Glomerular endothelial cell (primary cell): Measurements from ENCODE around the gene COMMD4. TPM values are rescaled to one million over a fixed set of nuclear protein-coding genes. Genes with fewer than 3 reads are reported as not detected.
"Not testable (repeated sequence)": the region's sequence is repeated elsewhere in the genome, so short reads cannot be mapped to it uniquely, and the experiment has no call there.

Experiments used
- DNase-seq: peaks from one replicate; pipeline ENCODE4 v3.0.0-alpha.2; 2011; ENCODE audit warnings: low read depth, low spot score; ENCODE audit errors: extremely low read depth
- total RNA-seq: library from RNA; depleted of rRNA; stranded (reverse); fragments of >200 nt; gene quantifications from 2 replicates; pipeline ENCODE4 v1.2.3, GENCODE V29; 2015

Gene COMMD4
- 89.6 and 142 TPM in 2 replicates for total RNA-seq

GRCh38 chr15:75335705-75336355 lies at the start of gene COMMD4:
Gene COMMD4, plus strand, starts transcription at chr15:75336063. Its CDS starts 27 bp downstream, at chr15:75336090.
- peak; percentile 77 for DNase-seq

- DNase-seq = not testable (repeated sequence)
Observed at GRCh38 chr15:75293660-75294059, 42.2 kb upstream of the COMMD4 start.

GRCh38 chr15:75298541-75299310 lies 37.1 kb upstream of the COMMD4 start:
- DNase-seq = not testable (repeated sequence)

- DNase-seq = not testable (repeated sequence)
Observed at GRCh38 chr15:75299311-75299688, 36.6 kb upstream of the COMMD4 start.

- not testable (repeated sequence) for DNase-seq
Observed at GRCh38 chr15:75300026-75300425, 35.8 kb upstream of the COMMD4 start.

GRCh38 chr15:75302318-75302717 lies 33.5 kb upstream of the COMMD4 start:
- DNase-seq = no peak

- DNase-seq = not testable (repeated sequence)
Observed at GRCh38 chr15:75302753-75303152, 33.1 kb upstream of the COMMD4 start.

- no peak for DNase-seq
Observed at GRCh38 chr15:75306188-75306587, 29.7 kb upstream of the COMMD4 start.

GRCh38 chr15:75307778-75308390 lies 28.0 kb upstream of the COMMD4 start:
- no peak for DNase-seq

- DNase-seq = no peak
Observed at GRCh38 chr15:75309711-75310110, 26.2 kb upstream of the COMMD4 start.

GRCh38 chr15:75312548-75312947 lies 23.3 kb upstream of the COMMD4 start:
- DNase-seq = not testable (repeated sequence)

- no peak for DNase-seq
Observed at GRCh38 chr15:75313116-75313845, 22.6 kb upstream of the COMMD4 start.

GRCh38 chr15:75314552-75315290 lies 21.1 kb upstream of the COMMD4 start:
- DNase-seq = no peak

GRCh38 chr15:75319231-75319897 lies 16.5 kb upstream of the COMMD4 start:
- not testable (repeated sequence) for DNase-seq

GRCh38 chr15:75321711-75322110 lies 14.2 kb upstream of the COMMD4 start:
- no peak for DNase-seq

GRCh38 chr15:75325922-75326321 lies 9.9 kb upstream of the COMMD4 start:
- no peak for DNase-seq

GRCh38 chr15:75327005-75327404 lies 8.9 kb upstream of the COMMD4 start:
- DNase-seq = no peak

GRCh38 chr15:75327491-75327890 lies 8.4 kb upstream of the COMMD4 start:
- DNase-seq = no peak

- no peak for DNase-seq
Observed at GRCh38 chr15:75328493-75329314, 7.2 kb upstream of the COMMD4 start.
